HepG2 (cell line): ENCODE results near the gene ZIC2. TPM values are rescaled to one million over a fixed set of nuclear protein-coding genes. Genes with fewer than 3 reads are reported as not detected.

ENCODE experiments used
- BCL6 ChIP-seq: IDR thresholded peaks from 2 replicates; pipeline ENCODE4 v1.6.1; 2016; ENCODE audit warnings: missing genetic modification reagents, missing compliant biosample characterization
- ERF ChIP-seq: IDR thresholded peaks from 2 replicates; pipeline ENCODE4 v1.6.1; 2018; ENCODE audit warnings: missing biosample characterization, missing genetic modification reagents
- ETV6 ChIP-seq: sonication (generic); formaldehyde crosslinking; conservative IDR thresholded peaks from 2 replicates; pipeline ENCODE4 v1.4.0; 2020; ENCODE audit warnings: missing genetic modification reagents
- HCFC1 ChIP-seq: fragments of 150-350 bp; IDR thresholded peaks from 2 replicates; pipeline ENCODE4 v1.6.1; 2014; ENCODE audit warnings: low read depth, low read length
- HNRNPK ChIP-seq: fragments of 200-400 bp; formaldehyde crosslinking; IDR thresholded peaks from 2 replicates; pipeline ENCODE4 v1.6.1; 2018; ENCODE audit warnings: low read length, low read depth, moderate library complexity, mild to moderate bottlenecking; ENCODE audit not compliant: poor library complexity, severe bottlenecking
- NONO ChIP-seq, 2 experiments: fragments of 450-650 bp in 1 of 2; sonication (generic) in 1 of 2; formaldehyde crosslinking in 1 of 2; IDR thresholded peaks in 1 of 2; conservative IDR thresholded peaks in 1 of 2; 2 replicates each; pipeline versions ENCODE4 v1.6.1 to v1.8.0; 2017 to 2022; ENCODE audit warnings: mild to moderate bottlenecking in 1 of 2, missing genetic modification reagents in 1 of 2, moderate library complexity in 1 of 2
- PPARG ChIP-seq: conservative IDR thresholded peaks from 2 replicates; pipeline ENCODE4 v1.6.1; 2016; ENCODE audit warnings: missing biosample characterization, missing genetic modification reagents
- ZBTB21 ChIP-seq: sonication (generic); formaldehyde crosslinking; IDR thresholded peaks from 2 replicates; pipeline ENCODE4 v1.4.0; 2020; ENCODE audit warnings: missing genetic modification reagents
- ZFP90 ChIP-seq: sonication (generic); formaldehyde crosslinking; IDR thresholded peaks from 2 replicates; pipeline ENCODE4 v1.8.0; 2022; ENCODE audit warnings: missing genetic modification reagents, mild to moderate bottlenecking, inconsistent platforms, borderline replicate concordance
- ZFX ChIP-seq: sonication (generic); formaldehyde crosslinking; IDR thresholded peaks from 2 replicates; pipeline ENCODE4 v1.4.0; 2020; ENCODE audit warnings: mild to moderate bottlenecking, low read depth, missing genetic modification reagents, moderate library complexity
- ZNF263 ChIP-seq: sonication (generic); formaldehyde crosslinking; IDR thresholded peaks from 2 replicates; pipeline ENCODE4 v1.4.0; 2020; ENCODE audit warnings: missing genetic modification reagents
- ZNF329 ChIP-seq: sonication (generic); formaldehyde crosslinking; IDR thresholded peaks from 2 replicates; pipeline ENCODE4 v1.9.0; 2021; ENCODE audit warnings: low read depth, mild to moderate bottlenecking, missing genetic modification reagents
- ZNF446 ChIP-seq: sonication (generic); formaldehyde crosslinking; IDR thresholded peaks from 2 replicates; pipeline ENCODE4 v1.5.0; 2020; ENCODE audit warnings: mild to moderate bottlenecking, missing genetic modification reagents
- ZNF451 ChIP-seq: sonication (generic); formaldehyde crosslinking; IDR thresholded peaks from 2 replicates; pipeline ENCODE4 v1.5.0; 2020; ENCODE audit warnings: mild to moderate bottlenecking, missing genetic modification reagents
- ZNF563 ChIP-seq: sonication (generic); formaldehyde crosslinking; IDR thresholded peaks from 2 replicates; pipeline ENCODE4 v1.8.0; 2022; ENCODE audit warnings: mild to moderate bottlenecking, moderate library complexity, missing genetic modification reagents
- ZNF776 ChIP-seq: sonication (generic); formaldehyde crosslinking; IDR thresholded peaks from 2 replicates; pipeline ENCODE4 v1.4.0; 2020; ENCODE audit warnings: mild to moderate bottlenecking, missing genetic modification reagents
- ZSCAN25 ChIP-seq: sonication (generic); formaldehyde crosslinking; IDR thresholded peaks from 2 replicates; pipeline ENCODE4 v1.8.0; 2022; ENCODE audit warnings: mild to moderate bottlenecking, missing genetic modification reagents
- polyA plus RNA-seq, 8 experiments: library from polyadenylated mRNA; depleted of rRNA in 3 of 8; stranded (reverse) in 7 of 8; unstranded in 1 of 8; fragments of >200 nt; fragmentation: Illumina TruSeq in 4 of 8; extraction: Trizol in 4 of 8; gene quantifications; 2 replicates each; pipeline versions ENCODE4 v1.2.1 to v1.2.3, GENCODE V29; 2011 to 2016; ENCODE audit warnings: low read depth in 4 of 8, missing spikeins in 1 of 8, mixed read lengths in 1 of 8; ENCODE audit not compliant: insufficient read depth in 1 of 8
- total RNA-seq, 5 experiments: library from RNA; depleted of rRNA; stranded (reverse); fragments of >200 nt; fragmentation: Illumina TruSeq; extraction: Trizol; gene quantifications; 2 replicates each; pipeline ENCODE4 v1.2.3, GENCODE V29; 2016; ENCODE audit warnings: low read depth in 1 of 5
- TF ChIP-seq, protein P1 (sequence below): sonication (generic); formaldehyde crosslinking; IDR thresholded peaks from 2 replicates; pipeline ENCODE4 v1.4.0; 2020; ENCODE audit warnings: missing genetic modification reagents
- TF ChIP-seq, protein P2 (sequence below): sonication (generic); formaldehyde crosslinking; IDR thresholded peaks from 2 replicates; pipeline ENCODE4 v1.4.0; 2020; ENCODE audit warnings: missing genetic modification reagents
- TF ChIP-seq, protein P3 (sequence below): sonication (generic); formaldehyde crosslinking; IDR thresholded peaks from 2 replicates; pipeline ENCODE4 v1.8.1; 2023; ENCODE audit warnings: missing genetic modification reagents, mild to moderate bottlenecking, borderline replicate concordance

Gene ZIC2
- total and polyA plus RNA-seq, 2 of the 13 experiments (the other 11 are each of a cell fraction or from before 2014, with no cell fraction given): 0.13 TPM; not detected in 1

DNA sequence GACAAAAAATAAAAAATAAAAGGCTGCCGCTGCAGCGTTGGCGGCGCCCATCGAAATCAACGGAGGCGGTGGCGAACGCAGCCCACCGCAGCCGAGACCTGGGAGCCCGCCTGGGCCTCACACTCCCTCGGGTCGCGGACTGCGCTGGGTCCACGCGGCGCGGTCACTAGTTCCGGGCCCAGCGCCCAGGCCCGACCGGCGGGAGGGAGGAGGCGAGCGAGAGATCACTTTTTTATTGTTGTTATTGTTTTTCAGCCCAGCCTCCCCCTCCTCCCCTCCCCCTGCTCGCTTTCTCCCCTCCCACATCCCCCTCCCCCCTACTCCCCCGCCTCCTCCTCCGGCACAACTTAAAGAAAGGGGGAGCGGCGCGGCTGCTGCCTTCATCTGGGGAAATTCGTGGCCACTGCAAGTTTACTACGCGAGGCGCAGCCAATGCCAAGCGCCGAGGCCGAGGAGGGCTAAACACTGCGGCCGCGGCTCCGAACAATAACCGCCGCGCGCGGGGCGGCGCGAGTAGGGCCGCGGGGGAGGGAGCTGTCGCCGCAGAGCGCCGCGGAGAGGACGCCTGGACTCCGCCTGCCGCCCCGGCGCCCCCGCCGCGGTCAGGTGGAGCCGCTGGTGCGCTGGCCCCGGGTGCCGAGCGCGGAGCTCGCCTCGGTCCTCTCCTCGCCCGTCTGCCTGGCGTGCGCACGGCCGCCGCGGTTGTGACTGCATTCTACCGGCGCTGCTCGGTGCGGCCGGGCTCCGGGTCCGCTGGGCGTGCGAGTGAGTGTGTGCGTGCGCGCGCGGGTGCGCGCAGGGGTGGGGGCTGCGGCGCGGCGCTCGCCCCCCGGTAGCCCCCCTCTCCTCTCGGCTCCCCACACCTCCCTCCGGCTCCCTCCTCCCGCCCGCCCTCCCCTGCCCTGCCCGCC lies 505 bp upstream of the ZIC2 start (continued):
- TF ChIP-seq, protein P1, sequence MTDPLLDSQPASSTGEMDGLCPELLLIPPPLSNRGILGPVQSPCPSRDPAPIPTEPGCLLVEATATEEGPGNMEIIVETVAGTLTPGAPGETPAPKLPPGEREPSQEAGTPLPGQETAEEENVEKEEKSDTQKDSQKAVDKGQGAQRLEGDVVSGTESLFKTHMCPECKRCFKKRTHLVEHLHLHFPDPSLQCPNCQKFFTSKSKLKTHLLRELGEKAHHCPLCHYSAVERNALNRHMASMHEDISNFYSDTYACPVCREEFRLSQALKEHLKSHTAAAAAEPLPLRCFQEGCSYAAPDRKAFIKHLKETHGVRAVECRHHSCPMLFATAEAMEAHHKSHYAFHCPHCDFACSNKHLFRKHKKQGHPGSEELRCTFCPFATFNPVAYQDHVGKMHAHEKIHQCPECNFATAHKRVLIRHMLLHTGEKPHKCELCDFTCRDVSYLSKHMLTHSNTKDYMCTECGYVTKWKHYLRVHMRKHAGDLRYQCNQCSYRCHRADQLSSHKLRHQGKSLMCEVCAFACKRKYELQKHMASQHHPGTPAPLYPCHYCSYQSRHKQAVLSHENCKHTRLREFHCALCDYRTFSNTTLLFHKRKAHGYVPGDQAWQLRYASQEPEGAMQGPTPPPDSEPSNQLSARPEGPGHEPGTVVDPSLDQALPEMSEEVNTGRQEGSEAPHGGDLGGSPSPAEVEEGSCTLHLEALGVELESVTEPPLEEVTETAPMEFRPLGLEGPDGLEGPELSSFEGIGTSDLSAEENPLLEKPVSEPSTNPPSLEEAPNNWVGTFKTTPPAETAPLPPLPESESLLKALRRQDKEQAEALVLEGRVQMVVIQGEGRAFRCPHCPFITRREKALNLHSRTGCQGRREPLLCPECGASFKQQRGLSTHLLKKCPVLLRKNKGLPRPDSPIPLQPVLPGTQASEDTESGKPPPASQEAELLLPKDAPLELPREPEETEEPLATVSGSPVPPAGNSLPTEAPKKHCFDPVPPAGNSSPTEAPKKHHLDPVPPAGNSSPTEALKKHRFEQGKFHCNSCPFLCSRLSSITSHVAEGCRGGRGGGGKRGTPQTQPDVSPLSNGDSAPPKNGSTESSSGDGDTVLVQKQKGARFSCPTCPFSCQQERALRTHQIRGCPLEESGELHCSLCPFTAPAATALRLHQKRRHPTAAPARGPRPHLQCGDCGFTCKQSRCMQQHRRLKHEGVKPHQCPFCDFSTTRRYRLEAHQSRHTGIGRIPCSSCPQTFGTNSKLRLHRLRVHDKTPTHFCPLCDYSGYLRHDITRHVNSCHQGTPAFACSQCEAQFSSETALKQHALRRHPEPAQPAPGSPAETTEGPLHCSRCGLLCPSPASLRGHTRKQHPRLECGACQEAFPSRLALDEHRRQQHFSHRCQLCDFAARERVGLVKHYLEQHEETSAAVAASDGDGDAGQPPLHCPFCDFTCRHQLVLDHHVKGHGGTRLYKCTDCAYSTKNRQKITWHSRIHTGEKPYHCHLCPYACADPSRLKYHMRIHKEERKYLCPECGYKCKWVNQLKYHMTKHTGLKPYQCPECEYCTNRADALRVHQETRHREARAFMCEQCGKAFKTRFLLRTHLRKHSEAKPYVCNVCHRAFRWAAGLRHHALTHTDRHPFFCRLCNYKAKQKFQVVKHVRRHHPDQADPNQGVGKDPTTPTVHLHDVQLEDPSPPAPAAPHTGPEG: 0 out of 2 replicates have a peak, but pooled peaks have one; percentile 35
- TF ChIP-seq, protein P2, sequence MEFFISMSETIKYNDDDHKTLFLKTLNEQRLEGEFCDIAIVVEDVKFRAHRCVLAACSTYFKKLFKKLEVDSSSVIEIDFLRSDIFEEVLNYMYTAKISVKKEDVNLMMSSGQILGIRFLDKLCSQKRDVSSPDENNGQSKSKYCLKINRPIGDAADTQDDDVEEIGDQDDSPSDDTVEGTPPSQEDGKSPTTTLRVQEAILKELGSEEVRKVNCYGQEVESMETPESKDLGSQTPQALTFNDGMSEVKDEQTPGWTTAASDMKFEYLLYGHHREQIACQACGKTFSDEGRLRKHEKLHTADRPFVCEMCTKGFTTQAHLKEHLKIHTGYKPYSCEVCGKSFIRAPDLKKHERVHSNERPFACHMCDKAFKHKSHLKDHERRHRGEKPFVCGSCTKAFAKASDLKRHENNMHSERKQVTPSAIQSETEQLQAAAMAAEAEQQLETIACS (CRISPR knock-in tag): peak; percentile 78
- TF ChIP-seq HCFC1 (no peak), ZBTB21 (CRISPR knock-in tag) (no peak), ZFX (CRISPR knock-in tag) (0 out of 2 replicates have a peak, but pooled peaks have one; percentile 9), BCL6 (CRISPR knock-in tag) (peak; percentile 90), ZNF263 (CRISPR knock-in tag) (peak; percentile 5; the same call in 1 of the 2 replicates), ERF (CRISPR knock-in tag) (no peak), NONO (IDR thresholded peaks at IDR 0.05) (no peak), NONO (CRISPR knock-in tag; conservative IDR thresholded peaks at IDR 0.05) (no peak), PPARG (CRISPR knock-in tag) (no peak), ZNF446 (peak; percentile 50; the same call in 1 of the 2 replicates), ZSCAN25 (CRISPR knock-in tag) (peak; percentile 74), ZNF329 (CRISPR knock-in tag) (no peak), HNRNPK (peak; percentile 94), ETV6 (no peak), ZFP90 (CRISPR knock-in tag) (peak; percentile 68; the same call in 1 of the 2 replicates), ZNF451 (CRISPR knock-in tag) (0 out of 2 replicates have a peak, but pooled peaks have one; percentile 4), ZNF563 (CRISPR knock-in tag) (peak; percentile 79), ZNF776 (CRISPR knock-in tag) (no peak)
- TF ChIP-seq, protein P3, sequence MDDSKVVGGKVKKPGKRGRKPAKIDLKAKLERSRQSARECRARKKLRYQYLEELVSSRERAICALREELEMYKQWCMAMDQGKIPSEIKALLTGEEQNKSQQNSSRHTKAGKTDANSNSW: no peak
